HG03280 (cell line): Measurements from ENCODE around the gene TMEM120A.

ENCODE experiments used
- ATAC-seq: cut with Tn5 transposase; IDR thresholded peaks from one replicate; pipeline ENCODE4 v1.9.1; 2021; ENCODE audit warnings: mild to moderate bottlenecking, moderate library complexity; ENCODE audit not compliant: unreplicated experiment

Gene TMEM120A

DNA sequence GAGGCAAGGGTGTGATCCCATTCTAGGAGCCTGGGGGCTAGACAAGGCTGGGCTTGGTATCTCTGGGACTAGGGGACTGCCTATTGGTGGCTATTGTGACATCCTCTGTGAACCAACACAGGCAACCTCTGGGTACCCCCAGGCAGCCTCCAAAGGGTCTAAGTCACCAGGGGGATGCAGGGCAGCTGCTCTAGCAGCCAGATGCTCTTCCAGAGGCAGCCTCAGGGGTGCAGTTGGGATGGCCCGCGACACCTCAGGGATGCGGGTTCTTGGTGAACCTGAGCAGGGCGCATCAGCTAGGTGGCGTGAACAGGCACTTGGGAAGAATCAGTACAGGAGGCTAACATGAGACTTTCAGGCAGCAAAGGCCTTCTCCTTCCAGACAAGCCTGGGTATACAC is 1.6 kb upstream of the TMEM120A start:
- no peak for ATAC-seq

DNA sequence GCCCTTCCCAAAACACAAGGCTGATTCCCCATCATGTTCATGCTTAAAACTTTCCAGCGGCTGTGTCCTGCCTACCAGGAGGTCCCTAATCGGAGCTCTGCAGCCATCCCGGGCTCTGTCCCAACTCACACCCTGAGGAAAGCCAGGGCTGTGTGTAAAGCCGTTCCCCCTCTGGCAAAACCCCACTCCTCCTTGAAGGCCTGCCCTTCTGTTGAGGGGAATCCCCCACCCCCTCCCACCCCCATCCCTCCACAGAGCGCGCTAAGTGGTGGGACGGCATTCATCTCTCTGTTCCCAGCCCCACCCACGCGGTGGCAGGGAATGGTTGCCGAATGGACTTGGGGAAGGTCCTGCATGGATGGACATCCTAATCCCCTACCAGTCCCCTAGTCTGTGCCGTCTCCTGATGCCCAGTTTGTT is 667 bp upstream of the TMEM120A start:
- no peak for ATAC-seq

DNA sequence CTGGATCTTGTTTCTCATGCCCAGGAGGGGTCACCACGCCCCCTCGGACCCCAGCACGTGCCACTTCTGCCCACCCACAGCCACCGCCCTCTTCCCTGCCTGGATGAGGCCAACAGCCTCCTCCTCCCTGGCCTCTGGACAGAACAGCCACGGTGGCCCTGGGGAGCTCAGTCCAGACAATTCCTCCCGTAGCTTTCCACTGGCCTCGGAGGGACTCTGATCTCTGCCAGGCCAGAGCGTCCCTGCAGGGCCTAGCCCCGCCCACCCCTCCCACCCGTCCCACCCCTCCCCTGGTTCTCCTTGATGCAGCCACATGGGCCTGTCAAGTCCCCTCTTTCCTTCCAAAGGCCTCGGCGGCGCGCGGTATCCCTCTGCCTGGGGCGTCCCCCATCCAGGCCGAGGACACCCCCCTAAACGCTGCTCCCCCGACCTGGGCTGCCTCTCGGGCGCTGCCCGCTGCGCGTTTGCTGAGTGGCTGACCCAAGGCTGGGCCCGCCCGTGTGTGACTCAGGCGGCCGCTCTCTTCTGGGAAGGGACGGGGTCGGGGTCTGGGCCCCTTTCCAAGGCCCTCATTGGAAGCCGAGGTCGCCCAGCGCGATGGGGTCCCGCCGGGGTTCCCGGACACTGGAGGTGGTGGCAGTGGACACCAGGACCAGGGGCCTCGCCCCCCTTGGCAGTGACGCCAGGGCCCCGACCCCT is 557 bp downstream of the TMEM120A start:
- ATAC-seq, result no peak

DNA sequence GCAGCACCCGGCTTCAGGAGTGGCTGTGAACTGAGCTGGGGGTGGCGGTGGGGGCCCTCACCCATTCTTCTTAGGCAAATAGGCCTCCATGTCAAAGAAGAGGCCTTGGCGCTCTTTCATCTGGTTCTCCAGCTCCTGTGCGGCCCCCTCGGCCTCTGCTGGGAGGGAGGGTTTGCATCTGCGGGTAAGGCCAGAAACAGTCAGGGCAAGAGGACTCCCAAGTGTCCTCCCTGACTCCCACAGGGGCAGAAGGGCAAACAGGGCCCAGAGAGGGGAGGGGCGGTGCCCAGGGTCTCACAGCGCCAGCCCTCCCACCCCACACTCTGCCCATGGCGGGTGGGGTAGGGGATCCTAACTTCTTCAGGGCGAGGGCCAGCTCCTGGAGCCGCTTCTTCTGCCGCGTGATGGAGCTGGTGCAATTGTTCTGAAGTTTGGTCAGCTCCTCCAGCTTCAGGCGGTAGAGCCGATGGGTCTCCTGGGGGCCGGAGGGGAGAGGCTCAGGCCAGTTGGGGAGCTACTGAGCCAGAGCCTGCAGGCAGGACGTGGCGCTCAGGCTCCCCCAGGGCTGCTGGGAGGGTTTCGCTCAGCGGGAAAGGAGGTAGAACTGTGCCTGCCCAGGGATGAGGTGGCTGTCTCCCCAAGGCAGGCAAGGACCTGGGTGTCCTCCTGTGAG is 2.2 kb downstream of the TMEM120A start:
- ATAC-seq, result no peak

DNA sequence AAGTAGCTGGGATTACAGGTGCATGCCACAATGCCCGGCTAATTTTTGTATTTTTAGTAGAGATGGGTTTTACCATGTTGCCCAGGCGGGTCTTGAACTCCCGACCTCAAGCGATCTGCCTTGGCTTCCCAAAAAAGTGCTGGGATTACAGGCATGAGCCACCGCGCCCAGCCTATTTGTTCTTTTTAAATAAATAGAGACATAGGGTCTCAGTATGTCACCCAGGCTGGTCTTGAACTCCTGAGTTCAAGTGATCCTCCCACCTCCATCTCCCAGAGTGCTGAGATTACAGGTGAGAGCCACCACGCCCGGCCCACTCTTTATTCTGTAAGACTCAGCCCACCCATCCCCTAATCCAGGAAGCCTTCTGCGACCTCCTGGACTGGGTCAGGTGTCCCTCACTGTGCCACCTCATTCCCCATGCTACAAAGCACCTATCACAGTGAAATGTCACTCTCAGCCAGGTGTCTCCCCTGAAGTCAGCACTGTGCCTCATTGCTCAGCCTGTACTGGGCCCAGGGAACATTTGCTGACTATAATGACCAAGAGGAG is 2.8 kb downstream of the TMEM120A start:
- ATAC-seq, result no peak

DNA sequence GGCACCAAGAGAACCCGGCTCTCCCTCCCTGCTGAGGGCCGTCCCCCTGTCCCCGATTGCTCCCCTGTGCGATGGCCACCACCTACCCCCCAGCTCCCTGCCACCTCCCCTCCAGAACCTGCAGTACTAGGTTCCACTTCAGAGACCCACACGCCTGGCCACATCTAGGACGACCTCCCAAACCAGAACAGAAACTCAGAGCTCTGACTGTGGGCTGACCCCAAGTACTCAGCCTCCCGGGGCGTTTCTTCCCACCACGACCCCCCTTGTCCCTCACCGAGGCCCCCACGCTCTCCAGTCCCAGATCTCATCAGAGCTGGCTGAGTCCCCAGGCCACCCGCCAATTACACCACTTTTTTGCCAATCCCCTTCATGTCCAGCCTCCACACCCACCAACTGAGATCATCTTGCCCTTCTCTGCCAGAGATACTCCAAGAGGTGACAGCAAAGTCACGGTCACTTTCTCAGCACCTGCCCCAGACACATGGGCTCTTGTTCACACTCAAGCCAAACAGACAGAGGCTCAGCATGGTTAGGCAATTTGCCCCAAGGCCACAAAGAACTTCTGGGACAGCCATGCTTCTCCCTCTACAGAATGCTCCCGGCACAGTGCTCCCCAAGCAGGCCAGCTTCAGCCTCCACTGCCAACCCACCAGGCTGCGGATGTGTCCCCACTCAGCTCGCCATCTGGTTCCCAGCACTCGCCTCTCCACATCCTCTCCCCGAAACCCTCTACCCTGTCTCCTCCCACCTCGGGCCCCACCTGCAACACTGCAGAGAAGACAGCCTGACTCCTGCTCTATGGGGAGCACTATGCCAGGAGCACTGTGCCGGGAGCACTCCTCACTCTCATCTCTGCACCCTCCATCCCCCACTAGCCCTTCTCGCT is 4.7 kb downstream of the TMEM120A start:
- ATAC-seq, result no peak

DNA sequence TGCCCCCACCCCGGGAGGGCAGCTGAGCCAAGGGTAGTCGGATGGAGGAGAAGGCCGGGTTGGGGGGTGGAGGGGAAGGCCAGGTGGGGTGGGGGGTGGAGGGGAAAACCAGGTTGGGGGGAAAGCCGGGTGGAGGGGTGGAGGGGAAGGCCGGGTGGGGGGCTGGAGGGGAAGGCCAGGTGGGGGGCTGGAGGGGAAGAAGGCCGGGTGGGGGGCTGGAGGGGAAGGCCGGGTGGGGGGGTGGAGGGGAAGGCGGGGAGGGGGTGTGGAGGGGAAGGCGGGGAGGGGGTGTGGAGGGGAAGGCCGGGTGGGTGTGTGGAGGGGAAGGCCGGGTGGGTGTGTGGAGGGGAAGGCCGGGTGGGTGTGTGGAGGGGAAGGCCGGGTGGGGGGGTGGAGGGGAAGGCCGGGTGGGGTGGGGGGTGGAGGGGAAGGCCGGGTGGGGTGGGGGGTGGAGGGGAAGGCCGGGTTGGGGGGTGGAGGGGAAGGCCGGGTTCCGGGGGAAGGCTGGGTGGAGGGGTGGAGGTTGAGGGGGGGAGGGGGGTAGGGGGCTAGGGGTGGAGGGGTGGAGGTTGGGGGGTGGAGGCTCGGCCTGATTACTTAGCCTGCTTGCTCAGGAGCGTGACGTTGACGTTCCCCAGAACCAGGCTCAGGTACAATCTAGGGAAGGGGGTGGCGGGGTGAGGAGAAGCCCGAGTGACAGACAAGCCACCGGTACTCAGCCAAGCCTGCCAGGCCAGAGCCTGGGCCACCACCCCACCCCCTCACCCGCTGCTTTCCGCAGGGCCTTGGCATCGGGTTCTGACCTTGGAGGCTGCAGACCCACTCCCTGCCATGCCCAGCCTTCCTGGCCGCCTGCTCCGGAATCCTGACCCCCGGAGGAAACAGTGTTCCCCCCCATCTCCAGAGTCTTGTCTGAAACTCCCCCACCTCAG is 5.6 kb downstream of the TMEM120A start:
- no peak for ATAC-seq

DNA sequence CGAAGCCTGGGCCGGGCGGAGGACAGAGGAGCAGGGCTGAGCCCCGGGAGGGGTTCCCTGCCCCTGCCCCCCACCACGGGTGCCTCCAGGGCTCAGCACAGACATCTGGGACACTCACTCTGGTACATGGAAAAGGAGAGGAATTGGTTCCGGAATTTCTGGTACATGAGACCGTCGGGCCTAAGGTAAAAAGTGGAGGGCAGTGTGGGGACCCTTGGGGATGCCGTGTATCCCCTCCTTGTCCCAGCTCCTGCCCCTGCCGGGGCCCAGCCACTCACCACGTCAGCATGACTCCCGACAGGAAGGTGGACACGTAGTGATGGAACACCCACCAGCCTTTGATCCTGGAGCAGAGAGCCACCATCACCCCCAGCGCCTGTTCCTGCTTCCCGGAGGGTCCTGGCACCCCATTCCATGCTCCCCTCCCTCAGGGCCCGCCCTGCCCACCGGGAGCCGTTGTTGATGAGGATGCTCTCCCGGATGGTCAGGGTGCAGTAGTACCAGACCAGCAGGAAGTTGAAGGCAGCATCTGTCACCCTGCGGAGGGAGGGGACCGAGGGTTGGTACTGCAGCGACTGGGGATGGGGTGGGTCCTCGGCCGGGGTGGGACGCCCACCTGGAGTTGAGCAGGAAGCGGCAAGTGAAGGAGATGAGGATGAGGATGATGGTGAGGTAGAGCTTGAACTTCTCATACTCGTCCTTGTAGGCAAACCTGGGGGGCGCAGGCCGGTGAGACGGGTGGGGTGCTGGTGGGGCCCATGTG is 6.4 kb downstream of the TMEM120A start:
- no peak for ATAC-seq

DNA sequence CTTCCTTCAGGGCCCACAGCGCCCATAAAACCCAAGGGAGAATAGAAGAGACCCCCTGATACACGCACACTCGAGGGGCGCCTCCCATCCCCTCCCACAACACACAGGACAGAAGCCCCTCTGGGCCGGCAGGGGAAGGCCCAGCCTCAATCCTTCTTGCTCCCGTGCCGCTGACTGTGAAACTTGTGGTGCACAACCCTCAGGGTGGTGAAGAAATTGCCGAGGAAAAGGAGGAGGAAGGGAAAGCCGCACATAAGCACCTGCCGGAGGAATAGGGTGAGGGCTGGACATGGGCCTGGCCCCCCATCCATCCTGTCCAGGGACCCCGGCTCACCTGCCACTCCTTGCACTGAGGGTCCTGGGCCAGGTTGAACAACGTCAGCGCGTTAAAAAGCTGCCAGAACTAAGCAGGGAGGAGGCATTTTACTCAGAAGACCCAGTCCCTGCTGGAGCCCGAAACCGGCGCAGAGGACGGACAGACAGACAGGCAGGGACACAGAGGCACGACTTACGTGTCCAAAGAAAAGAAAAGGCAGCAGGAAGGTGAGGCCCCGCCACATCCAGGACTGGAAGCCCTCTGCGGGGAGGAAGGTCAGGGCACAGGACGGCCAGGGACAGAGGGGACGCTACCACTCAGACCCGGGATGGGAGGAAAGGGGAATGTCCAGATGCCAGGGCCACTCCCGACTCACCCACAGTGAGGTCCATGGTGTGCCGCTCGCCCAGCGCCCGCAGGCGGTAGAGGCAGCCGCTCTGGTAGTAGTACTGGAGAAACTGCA is 7.2 kb downstream of the TMEM120A start:
- ATAC-seq, result no peak

DNA sequence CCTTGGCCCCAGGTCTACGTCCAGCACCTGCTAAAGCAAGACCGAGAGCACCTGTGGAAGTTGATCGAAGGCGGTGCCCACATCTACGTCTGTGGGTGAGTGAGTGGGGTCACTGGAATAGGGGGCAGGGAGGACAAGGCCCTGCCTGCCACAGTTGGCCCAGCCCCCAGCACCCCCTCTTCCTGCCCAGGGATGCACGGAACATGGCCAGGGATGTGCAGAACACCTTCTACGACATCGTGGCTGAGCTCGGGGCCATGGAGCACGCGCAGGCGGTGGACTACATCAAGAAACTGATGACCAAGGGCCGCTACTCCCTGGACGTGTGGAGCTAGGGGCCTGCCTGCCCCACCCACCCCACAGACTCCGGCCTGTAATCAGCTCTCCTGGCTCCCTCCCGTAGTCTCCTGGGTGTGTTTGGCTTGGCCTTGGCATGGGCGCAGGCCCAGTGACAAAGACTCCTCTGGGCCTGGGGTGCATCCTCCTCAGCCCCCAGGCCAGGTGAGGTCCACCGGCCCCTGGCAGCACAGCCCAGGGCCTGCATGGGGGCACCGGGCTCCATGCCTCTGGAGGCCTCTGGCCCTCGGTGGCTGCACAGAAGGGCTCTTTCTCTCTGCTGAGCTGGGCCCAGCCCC is 8.1 kb downstream of the TMEM120A start:
- ATAC-seq, result no peak

DNA sequence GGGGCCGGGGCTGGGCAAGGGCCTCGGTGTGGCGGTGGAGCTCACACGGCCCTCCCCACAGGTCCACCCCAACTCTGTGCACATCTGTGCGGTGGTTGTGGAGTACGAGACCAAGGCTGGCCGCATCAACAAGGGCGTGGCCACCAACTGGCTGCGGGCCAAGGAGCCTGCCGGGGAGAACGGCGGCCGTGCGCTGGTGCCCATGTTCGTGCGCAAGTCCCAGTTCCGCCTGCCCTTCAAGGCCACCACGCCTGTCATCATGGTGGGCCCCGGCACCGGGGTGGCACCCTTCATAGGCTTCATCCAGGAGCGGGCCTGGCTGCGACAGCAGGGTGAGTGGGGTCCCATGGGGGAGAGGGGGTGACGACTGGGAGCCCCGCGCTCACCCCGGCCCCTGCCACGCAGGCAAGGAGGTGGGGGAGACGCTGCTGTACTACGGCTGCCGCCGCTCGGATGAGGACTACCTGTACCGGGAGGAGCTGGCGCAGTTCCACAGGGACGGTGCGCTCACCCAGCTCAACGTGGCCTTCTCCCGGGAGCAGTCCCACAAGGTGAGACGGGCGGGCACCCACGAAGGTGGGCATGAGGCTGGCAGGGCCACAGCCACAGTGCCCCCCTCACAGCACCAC is 8.8 kb downstream of the TMEM120A start:
- no peak for ATAC-seq

DNA sequence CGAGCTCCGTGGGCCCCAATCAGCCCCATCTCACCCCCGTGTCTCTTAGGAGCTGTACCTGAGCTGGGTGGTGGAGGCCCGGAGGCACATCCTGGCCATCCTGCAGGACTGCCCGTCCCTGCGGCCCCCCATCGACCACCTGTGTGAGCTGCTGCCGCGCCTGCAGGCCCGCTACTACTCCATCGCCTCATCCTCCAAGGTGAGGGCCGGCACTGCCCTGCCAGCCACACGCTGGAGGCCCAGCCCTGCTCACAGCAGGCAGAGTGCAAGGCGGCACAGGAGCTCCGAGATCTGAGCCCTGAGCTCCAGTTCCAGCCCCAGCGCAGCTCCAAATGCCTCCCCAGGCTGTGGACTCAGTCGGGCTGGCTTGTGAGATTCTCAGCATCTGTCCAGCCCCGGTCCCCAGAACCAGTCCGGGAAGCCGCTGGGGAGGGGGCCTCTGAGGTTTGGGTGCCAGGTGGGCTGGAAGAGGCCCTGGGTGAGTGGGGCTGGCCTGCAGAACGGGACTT is 9.3 kb downstream of the TMEM120A start:
- no peak for ATAC-seq

DNA sequence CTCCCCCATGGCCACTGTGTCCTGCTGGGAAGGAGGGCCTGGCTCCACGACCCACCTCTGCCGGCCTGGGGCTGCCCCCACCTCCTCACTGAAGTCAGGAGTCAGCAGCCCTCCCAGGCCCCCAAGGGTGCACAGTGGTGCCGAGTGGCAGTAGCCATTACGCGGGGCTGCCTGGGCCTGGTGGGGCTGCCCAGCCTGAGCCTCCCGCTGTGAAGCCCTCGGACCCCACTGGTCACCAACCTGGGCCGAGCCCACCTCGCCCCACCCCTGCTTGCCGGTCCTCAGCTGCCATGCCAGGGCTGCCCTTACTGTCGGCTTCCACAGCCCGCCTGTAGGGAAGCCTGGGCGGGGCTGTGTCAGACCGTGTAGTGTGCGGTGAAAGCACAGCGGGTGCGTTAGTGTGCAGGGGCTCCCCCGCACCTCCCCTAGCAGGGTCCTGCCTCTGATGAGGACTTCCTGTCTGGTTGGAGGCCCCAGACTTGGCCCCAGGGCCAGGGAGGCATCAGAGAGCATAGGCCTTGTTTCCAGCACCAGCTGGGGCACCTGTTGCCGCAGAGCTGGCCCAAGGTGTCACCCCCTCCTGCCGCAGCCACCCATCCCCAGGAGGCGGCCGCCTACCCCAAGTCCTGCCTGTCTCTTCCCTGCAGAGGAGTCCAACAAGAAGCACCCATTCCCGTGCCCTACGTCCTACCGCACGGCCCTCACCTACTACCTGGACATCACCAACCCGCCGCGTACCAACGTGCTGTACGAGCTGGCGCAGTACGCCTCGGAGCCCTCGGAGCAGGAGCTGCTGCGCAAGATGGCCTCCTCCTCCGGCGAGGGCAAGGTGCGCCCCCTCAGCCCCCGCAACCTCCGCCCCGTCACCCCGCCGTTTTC is 10.0 kb downstream of the TMEM120A start:
- ATAC-seq, result no peak

DNA sequence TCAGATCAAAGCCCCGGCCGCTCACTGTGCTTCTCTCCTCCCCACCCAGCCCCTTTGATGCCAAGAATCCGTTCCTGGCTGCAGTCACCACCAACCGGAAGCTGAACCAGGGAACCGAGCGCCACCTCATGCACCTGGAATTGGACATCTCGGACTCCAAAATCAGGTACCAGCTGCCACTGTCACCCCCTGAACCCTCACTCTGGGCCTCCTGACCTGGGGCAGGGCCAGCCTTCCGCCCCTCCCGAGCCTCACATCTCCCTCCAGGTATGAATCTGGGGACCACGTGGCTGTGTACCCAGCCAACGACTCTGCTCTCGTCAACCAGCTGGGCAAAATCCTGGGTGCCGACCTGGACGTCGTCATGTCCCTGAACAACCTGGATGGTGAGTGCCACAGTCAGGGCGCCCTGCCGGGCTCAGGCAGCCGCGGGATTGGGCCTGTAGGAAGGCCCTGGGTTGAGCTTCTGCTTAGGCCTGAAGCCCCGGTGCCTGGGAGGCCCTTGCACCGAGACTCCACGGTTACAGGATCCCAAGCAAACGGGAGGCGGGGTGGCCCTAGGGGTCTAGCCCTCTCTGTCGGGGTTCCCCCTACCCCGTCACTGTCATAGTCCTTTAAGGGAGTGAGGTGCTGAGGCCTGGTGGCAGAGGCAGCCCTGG is 10.8 kb downstream of the TMEM120A start:
- no peak for ATAC-seq

DNA sequence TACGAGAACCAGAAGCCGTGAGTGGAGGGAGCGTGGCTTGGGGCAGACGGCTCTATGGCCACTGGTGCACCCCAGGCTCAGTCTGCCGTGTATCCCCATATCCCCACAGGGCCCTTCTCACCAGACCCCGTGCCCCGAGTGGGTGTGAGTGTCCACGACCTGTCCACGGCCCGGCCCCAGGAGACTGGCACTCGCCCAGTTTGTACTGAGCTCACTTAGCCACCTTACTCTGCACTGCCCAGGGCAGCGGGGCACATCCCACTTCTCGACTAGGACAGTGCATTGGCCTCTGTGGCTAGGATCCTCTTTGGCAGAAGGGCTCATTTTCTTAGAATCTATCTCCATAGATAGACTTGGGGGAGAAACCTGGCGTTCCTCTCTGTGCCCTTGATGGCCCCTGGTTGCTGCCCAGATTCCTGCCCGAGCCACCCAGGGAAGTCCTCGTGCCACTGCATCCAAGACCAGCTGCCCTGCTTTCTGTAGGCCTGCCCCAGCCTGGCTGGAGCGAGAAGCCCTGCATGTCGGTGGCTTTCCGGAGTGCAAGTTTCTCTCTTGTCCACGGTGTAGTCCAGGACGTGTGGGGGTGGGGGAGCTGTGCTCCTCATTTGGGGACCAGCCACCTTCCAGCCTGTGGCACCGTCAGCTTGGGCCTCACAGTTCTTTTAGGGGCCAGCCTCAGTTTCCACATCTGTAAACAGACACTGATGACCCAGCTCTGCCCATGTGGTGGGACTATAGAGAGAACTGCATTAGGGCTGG is 11.9 kb downstream of the TMEM120A start:
- ATAC-seq, result no peak
